Fibroblast of gingiva (primary cell): ENCODE results near the gene LOXL4.

Source experiments
- DNase-seq: peaks from one replicate; pipeline ENCODE4 v3.0.0-alpha.2; 2011; ENCODE audit warnings: low read depth

LOXL4 gene

DNA sequence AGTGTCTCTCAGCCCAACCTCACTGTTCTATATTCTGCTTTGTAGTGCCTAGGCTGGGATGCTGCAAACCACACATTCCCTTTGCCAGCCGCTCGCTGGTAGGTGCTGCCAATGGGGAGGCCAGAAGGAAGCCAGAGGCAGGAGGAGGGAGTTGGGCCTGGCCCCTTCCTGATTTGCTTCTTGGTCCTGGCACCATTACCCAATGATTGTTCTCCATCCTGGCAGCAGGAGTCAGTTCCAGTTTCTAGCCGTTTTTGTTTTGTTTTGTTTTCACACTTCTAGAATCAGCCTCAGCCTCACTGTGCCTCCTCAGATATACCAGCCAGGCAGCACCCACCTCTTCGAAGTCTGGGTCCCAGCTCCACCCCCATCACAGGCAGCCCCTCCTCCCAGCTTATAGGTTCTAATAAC, 27.4 kb upstream of the LOXL4 start:
- no peak for DNase-seq

- no peak for DNase-seq
These were observed 26.3 kb upstream of the LOXL4 start for GRCh38 chr10:98294270-98294627.

GRCh38 chr10:98293550-98294269, 25.7 kb upstream of the LOXL4 start:
- no peak for DNase-seq

- DNase-seq: no peak
These were observed 25.0 kb upstream of the LOXL4 start for GRCh38 chr10:98292971-98293370.

- DNase-seq: no peak
These were observed 21.8 kb upstream of the LOXL4 start for GRCh38 chr10:98289802-98290209.

- DNase-seq: no peak
These were observed 19.3 kb upstream of the LOXL4 start for GRCh38 chr10:98287321-98287720.

- no peak for DNase-seq
These were observed 18.4 kb upstream of the LOXL4 start for GRCh38 chr10:98286419-98286818.

DNA sequence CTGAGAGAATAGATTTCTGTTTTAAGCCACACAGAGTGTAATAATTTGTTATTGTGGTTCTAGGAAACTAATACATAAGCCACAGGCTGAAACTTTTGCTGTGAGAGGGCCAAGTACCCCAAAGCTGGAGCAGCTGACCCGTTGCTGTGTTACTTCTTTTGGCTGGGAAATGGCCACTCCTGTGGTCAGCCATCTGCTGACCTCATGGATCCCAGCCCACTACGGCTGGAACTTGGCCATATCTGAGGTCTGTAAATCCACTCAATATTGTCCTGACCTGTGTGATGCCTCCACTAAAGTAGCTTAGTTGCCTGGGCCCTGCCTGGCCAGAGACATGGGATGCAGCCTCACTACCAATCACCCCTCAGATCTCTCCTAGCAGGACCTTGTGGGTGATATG, 17.4 kb upstream of the LOXL4 start:
- DNase-seq: no peak

GRCh38 chr10:98276311-98276710, 8.3 kb upstream of the LOXL4 start:
- no peak for DNase-seq

GRCh38 chr10:98274562-98274961, 6.6 kb upstream of the LOXL4 start:
- DNase-seq: no peak

DNA sequence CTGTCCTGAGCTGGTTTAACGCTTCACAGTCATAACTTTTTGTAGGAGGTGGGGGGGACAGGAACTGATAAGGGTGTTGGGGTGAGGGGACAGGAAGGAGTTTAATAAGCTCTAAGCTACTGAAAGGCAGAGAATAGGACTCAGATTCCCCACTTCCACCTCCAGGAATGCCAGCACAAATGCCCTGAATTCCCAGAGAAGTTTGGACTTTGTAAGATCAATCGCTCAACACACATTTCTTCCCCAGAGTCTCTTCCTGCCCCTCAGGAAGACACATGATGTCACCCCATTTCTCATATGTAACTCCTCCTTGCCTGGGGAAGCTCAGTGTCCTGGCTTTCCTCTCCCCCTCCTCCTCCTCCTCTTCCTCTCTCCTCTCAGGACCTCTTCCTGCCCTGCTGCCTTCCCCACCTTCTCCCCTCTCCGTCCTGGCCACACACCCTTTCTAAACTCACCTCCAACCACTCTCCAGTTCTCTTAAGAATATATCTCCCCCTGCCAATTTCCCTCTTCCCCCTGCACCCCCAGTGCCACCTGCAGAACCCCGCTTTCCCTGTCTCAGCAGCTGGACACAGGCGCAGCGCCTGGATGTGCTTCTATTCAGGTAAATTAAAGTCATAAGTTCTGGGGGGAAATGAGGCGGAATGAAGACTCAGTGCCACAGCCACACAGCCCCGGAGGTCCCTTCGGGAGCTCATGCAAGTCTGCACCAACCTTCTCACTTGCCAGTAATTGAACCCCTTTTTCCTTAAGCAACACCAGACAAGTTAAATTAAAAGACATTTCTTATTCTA, 5.3 kb upstream of the LOXL4 start:
- DNase-seq: no peak

- DNase-seq: no peak
These were observed 4.7 kb upstream of the LOXL4 start for GRCh38 chr10:98272656-98273055.

DNA sequence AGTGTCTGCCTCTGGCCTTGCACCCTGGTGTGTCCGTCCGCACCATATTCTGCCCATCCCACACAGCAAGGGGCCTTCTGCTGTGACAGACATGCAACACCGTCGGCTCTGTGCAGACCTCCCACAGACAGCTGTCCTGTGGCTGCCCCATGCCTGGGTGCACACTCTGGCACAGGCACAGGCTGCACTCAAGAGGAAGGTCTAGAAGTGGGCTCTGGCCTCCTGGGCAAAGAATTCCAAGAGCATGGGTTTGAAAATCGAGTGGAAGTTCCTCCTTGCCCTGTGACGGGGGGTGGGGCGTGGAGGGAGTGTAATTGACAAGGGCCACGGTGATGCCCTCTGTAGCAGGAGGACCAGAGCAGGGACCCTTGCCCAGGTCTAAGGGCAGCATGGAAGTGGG, 4.3 kb upstream of the LOXL4 start:
- no peak for DNase-seq

DNA sequence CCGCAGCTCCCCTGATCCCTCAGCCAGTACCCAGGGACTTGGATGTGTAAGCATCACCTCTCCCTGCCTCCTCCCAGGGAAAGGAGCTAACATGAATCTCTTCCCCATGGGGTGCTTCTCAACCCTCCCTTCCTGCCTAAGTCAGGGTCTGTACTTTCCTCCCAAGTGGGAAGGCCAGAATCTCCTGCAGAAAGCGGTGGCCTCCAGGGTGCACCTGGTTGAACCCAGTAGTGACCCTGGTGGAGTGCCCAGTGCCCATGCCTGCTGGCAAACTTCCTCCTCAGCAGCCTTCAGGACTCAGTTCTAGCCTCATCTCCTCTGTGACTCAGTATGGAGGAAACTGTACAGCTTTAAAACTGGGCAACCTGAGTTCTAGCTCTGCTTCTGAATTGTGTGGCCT, 2.8 kb upstream of the LOXL4 start:
- DNase-seq: no peak

- DNase-seq: no peak
These were observed 2.2 kb upstream of the LOXL4 start for GRCh38 chr10:98270073-98270740.

GRCh38 chr10:98269435-98269912, 1.5 kb upstream of the LOXL4 start:
- peak; percentile 86 for DNase-seq

DNA sequence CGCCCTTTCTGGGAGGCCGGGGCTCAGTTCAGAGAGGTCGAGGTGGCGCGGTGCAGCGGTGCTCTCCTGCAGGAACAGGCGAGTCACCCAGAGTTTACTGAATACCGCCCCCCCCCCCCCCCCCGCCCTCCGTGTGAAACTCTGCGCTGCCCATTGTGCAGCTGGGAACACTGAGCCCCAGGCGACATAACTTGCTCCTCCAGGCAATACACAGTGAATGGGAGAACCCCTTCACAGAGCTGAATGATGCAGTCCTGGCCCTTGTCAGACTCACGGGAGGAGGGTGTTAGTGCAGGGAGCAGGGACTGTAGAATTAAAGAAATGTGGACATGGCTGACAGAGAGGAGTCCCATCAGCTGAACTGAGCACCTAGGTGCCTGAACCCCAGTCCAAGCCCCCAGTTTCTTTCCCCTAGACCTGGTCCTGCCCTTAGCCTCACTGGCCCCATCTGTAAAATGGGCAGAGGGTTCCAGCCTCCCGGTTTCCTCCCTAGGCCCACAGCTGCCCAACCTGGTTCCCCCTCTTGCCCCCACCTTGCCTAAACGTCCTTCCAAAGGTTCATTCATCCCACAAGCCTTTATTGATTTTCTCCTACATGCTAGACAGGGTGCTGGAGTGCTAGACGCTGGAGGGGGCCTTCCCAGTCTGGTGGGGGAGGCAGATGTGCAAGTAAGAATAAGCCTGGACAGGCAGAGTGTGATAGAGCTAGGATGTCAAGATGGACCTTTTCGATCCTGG, 869 bp upstream of the LOXL4 start:
- no peak for DNase-seq

DNA sequence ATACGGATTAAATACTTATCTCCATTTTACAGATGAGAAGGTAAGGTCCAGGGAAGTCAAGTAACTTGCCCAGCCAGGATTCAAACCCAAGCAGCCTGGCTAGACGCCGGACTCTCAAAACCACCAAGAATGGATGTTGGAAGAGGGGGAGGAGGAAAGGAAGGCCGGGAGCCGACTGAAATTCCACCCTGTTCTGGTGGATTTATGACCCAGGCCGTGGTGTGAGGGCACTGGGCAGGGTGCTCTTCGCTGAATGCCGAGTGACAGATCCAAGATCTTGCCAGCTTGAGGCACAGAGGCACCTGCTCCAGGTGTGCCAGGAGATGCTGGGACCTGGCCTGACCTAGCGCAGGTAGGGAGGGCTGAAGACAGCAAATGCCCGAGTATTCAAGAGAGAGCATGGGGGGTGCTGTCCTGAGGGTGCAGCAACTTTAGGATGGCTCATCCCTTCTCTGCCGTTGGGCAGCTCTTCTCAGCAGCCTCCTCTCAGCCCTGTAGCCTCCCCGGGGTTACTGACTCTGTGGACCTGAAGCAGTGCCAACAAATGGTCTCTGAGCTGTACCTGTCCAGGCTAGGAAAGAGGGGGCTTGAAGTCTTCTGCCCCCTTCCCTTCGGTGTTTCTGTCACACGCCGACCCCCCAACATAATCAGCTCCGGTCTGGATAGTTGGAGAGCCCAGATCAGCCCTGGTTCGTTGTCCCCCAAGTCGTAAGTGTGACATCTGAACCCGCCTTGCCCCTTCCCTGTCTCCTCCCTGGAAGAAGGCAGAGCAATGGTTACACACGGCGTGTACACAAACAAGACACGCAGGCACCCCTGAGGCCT, 713 bp downstream of the LOXL4 start:
- DNase-seq: no peak

DNA sequence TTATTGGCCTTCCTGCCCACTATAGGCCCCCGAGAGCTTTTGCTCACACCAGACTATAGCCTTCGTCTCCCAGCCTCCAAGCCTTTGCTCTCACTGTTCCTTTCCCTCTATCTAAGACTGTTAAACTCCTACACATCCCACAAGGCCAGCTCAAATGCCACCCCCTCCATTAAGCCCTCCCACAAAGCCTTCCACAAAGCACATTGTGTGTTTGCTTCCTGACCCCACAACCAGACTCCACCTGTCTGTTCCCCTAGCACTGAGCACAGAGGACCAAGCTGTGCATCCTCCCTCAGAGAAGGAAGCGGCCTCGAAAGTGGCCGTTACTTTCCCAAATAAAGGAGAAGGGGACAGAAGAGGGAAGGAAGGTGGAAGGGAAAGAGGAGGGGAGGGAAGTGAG, 1.3 kb downstream of the LOXL4 start:
- no peak for DNase-seq

DNA sequence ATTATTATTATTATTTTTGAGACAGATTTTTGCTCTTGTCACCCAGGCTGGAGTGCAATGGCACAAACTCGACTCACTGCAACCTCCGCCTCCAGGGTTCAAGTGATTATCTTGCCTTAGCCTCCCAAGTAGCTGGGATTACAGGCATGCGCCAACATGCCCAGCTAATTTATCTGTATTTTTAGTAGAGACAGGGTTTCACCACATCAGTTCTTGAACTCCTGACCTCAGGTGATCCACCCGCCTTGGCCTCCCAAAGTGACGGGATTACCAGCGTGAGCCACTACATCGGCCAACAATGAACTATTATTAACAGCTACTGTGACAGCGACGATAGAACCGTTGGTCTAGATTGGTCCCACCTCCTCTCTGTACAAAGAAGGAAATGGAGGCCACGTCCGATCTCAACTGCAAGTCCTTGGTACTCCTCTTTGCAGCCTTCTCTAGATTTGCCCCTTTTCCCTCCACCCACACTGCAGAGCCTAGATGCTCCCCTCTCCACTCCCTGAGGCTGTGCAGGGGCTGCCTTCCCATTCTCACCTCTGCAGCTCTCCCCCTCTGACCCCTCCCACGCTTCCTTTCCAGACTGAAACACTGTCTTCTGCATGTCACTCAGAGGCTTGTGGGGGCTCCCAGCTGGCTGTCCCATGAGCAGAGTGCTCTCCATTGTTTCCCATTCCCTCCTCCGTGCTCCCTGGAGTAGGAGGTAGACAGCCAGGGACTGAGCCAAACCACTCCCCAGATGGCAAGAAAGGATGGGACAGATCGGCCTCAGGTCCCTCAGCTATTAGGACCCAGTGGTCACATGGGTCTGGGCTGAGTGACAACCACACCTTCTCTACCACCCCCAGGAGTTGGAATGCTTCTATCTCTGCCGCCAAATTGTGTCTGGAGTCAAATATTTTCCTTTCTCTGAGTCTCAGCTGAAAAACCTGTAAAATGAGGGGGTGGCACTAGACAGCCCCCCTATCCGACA, 2.3 kb downstream of the LOXL4 start:
- DNase-seq: no peak
